HCT116 (cell line): ENCODE measurements around the gene RAD18.

Experiments
- CEBPB ChIP-seq: IDR thresholded peaks from 2 replicates; pipeline ENCODE4 v1.6.1; 2012; ENCODE audit warnings: low read depth
- ELF1 ChIP-seq: IDR thresholded peaks from 2 replicates; pipeline ENCODE4 v1.6.1; 2012; ENCODE audit warnings: low read depth, borderline replicate concordance
- EZH2 ChIP-seq: fragments of 200-600 bp; sonication (generic); IDR thresholded peaks from 2 replicates; pipeline ENCODE4 v1.6.1; 2017; ENCODE audit warnings: antibody characterized with exemption, mixed run types
- EZH2phosphoT487 ChIP-seq: fragments of 200-600 bp; IDR thresholded peaks from 2 replicates; pipeline ENCODE4 v1.6.1; 2018; ENCODE audit warnings: antibody characterized with exemption, borderline replicate concordance
- FOSL1 ChIP-seq: IDR thresholded peaks from 2 replicates; pipeline ENCODE4 v1.6.1; 2012; ENCODE audit warnings: low read depth
- JUND ChIP-seq: IDR thresholded peaks from 2 replicates; pipeline ENCODE4 v1.6.1; 2012
- POLR2A ChIP-seq: IDR thresholded peaks from 2 replicates; pipeline ENCODE4 v1.7.0; 2011; ENCODE audit warnings: borderline replicate concordance; ENCODE audit not compliant: insufficient read depth, insufficient read length; ENCODE audit errors: extremely low read depth
- POLR2AphosphoS5 ChIP-seq: IDR thresholded peaks from 2 replicates; pipeline ENCODE4 v1.6.1; 2011; ENCODE audit warnings: mild to moderate bottlenecking, low read depth, low read length, moderate library complexity
- REST ChIP-seq: IDR thresholded peaks from 2 replicates; pipeline ENCODE4 v1.6.1; 2012; ENCODE audit warnings: low read depth
- TCF7L2 ChIP-seq: IDR thresholded peaks from 2 replicates; pipeline ENCODE4 v1.7.0; 2011; ENCODE audit warnings: borderline replicate concordance, inconsistent platforms; ENCODE audit not compliant: insufficient read depth, insufficient read length; ENCODE audit errors: extremely low read depth
- ZNF274 ChIP-seq: fragments of 200-500 bp; sonication (Bioruptor generic); IDR thresholded peaks from 2 replicates; pipeline ENCODE4 v1.6.1; 2014; ENCODE audit warnings: mild to moderate bottlenecking, low read depth, low read length, inconsistent platforms
- TF ChIP-seq, protein P1 (sequence below), 3 experiments: fragments of 200-600 bp in 1 of 3; sonication (generic) in 1 of 3; IDR thresholded peaks in 2 of 3; conservative IDR thresholded peaks in 1 of 3; 2 replicates each; pipeline ENCODE4 v1.5.1; 2012 to 2017; ENCODE audit warnings: low read depth in 2 of 3, low read length in 2 of 3, antibody characterized with exemption in 1 of 3, borderline replicate concordance in 1 of 3, control low read depth in 1 of 3, mild to moderate bottlenecking in 1 of 3, mixed read lengths in 1 of 3, mixed run types in 1 of 3, moderate library complexity in 1 of 3; ENCODE audit not compliant: insufficient read depth in 1 of 3
- TF ChIP-seq, protein P2 (sequence below): IDR thresholded peaks from 2 replicates; pipeline ENCODE4 v1.6.1; 2012

DNA sequence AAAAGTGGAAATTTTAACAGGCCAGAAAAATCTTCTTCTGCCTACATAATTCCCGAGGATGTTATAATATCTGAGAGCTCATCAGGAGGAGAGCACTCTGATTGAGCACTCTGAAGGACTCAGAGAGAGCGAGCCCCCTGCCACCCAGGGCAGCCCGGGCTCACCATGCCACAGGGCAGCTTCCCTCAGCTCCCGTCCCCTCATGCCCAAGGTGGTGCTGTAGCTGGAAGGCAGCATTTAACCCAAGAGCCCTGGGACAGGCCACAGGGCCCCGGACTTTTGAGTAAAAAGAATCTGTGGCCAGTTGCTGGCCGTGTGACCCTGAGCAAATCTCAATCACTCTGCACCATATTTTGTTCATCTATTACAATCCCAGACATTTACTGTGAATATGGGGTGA lies 23.5 kb upstream of the RAD18 start:
- TF ChIP-seq JUND, result no peak
- no peak for TF ChIP-seq POLR2AphosphoS5
- TF ChIP-seq POLR2A, result no peak
- TF ChIP-seq ZNF274, result no peak
- TF ChIP-seq, protein P1, sequence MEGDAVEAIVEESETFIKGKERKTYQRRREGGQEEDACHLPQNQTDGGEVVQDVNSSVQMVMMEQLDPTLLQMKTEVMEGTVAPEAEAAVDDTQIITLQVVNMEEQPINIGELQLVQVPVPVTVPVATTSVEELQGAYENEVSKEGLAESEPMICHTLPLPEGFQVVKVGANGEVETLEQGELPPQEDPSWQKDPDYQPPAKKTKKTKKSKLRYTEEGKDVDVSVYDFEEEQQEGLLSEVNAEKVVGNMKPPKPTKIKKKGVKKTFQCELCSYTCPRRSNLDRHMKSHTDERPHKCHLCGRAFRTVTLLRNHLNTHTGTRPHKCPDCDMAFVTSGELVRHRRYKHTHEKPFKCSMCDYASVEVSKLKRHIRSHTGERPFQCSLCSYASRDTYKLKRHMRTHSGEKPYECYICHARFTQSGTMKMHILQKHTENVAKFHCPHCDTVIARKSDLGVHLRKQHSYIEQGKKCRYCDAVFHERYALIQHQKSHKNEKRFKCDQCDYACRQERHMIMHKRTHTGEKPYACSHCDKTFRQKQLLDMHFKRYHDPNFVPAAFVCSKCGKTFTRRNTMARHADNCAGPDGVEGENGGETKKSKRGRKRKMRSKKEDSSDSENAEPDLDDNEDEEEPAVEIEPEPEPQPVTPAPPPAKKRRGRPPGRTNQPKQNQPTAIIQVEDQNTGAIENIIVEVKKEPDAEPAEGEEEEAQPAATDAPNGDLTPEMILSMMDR (IDR thresholded peaks at IDR 0.05 in 2 of 3, conservative IDR thresholded peaks at IDR 0.05 in 1 of 3; ENCODE audit: borderline replicate concordance in 1 of 3, insufficient read depth in 1 of 3, low read depth in 2 of 3, low read length in 2 of 3), result no peak
- TF ChIP-seq, protein P2, sequence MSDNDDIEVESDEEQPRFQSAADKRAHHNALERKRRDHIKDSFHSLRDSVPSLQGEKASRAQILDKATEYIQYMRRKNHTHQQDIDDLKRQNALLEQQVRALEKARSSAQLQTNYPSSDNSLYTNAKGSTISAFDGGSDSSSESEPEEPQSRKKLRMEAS, result no peak
- no peak for TF ChIP-seq CEBPB
- no peak for TF ChIP-seq REST
- no peak for TF ChIP-seq EZH2phosphoT487
- no peak for TF ChIP-seq TCF7L2
- no peak for TF ChIP-seq ELF1
- no peak for TF ChIP-seq FOSL1
- no peak for TF ChIP-seq EZH2
